ENCODE measurements around the gene LMBRD2.

The LMBRD2 gene

GRCh38 chr5:36096486-36096885, 55.2 kb downstream of the LMBRD2 start:
- H3K4me3 ChIP-seq (ENCODE audit: low read depth, low read length), result no peak overlapping the region
- in situ Hi-C loops (cut with HindIII; ENCODE audit: low sequenced_read_pairs), result no loop called here
- no peak for TF ChIP-seq CTCF (IDR thresholded peaks at IDR 0.05; ENCODE audit: low read depth, low read length)
- DNase-seq (ENCODE audit: low read depth, low spot score), result no peak

GRCh38 chr5:36089989-36090388, 61.7 kb downstream of the LMBRD2 start:
- TF ChIP-seq CTCF (IDR thresholded peaks at IDR 0.05; ENCODE audit: low read depth, low read length), result peak; percentile 58
- DNase-seq (ENCODE audit: low read depth, low spot score), result peak; percentile 5
- in situ Hi-C loops (cut with HindIII; ENCODE audit: low sequenced_read_pairs), result no loop called here
- H3K4me3 ChIP-seq (ENCODE audit: low read depth, low read length), result no peak overlapping the region

- peak; percentile 70 for TF ChIP-seq CTCF (IDR thresholded peaks at IDR 0.05; ENCODE audit: low read depth, low read length)
- H3K4me3 ChIP-seq (ENCODE audit: low read depth, low read length), result no peak overlapping the region
- peak; percentile 37 for DNase-seq (ENCODE audit: low read depth, low spot score)
- in situ Hi-C loops (cut with HindIII; ENCODE audit: low sequenced_read_pairs), result no loop called here
Measured at GRCh38 chr5:36079200-36079781, 72.4 kb downstream of the LMBRD2 start.

- H3K4me3 ChIP-seq (ENCODE audit: low read depth, low read length), result no peak overlapping the region
- TF ChIP-seq CTCF (IDR thresholded peaks at IDR 0.05; ENCODE audit: low read depth, low read length), result no peak
- in situ Hi-C loops (cut with HindIII; ENCODE audit: low sequenced_read_pairs), result no loop called here
- DNase-seq (ENCODE audit: low read depth, low spot score), result no peak
Measured at GRCh38 chr5:36078430-36078829, 73.3 kb downstream of the LMBRD2 start.

GRCh38 chr5:36073595-36074216, 78.0 kb downstream of the LMBRD2 start:
- no peak for DNase-seq (ENCODE audit: low read depth, low spot score)
- TF ChIP-seq CTCF (IDR thresholded peaks at IDR 0.05; ENCODE audit: low read depth, low read length), result peak; percentile 14
- in situ Hi-C loops (cut with HindIII; ENCODE audit: low sequenced_read_pairs), result no loop called here

GRCh38 chr5:36070687-36071571, 80.8 kb downstream of the LMBRD2 start:
- no peak for DNase-seq (ENCODE audit: low read depth, low spot score)
- in situ Hi-C loops (cut with HindIII; ENCODE audit: low sequenced_read_pairs), result no loop called here
- H3K4me3 ChIP-seq (ENCODE audit: low read depth, low read length), result no peak overlapping the region
- no peak for TF ChIP-seq CTCF (IDR thresholded peaks at IDR 0.05; ENCODE audit: low read depth, low read length)

More at GRCh38 chr5:36073595-36074216, 78.0 kb downstream of the LMBRD2 start:
- H3K4me3 ChIP-seq (ENCODE audit: low read depth, low read length), result no peak overlapping the region
